ENCODE data around the gene GH1.

- TF ChIP-seq TCF7L2 (IDR thresholded peaks at IDR 0.05; ENCODE audit: low read depth, low read length) (no peak), ZNF33B (CRISPR knock-in tag; IDR thresholded peaks at IDR 0.05) (no peak), TP53 (CRISPR knock-in tag; conservative IDR thresholded peaks at IDR 0.05) (no peak)
Observed at GRCh38 chr17:63960430-63960829, 41.8 kb upstream of the GH1 start.

All from HepG2 (cell line).